Posterior vena cava (tissue), 2 donors: ENCODE data around the gene LRRC73. TPM values are rescaled to one million over a fixed set of nuclear protein-coding genes. Genes with fewer than 3 reads are reported as not detected.
"Not testable (repeated sequence)": the region's sequence is repeated elsewhere in the genome, so short reads cannot be mapped to it uniquely, and the experiment has no call there.

Source experiments
- DNase-seq: peaks from one replicate; pipeline ENCODE4 v3.0.0-alpha.2; 2020; ENCODE audit warnings: low spot score
- intact Hi-C, 2 donors: fragments of 100-400 bp; cut with DNase I; formaldehyde crosslinking; loops; one replicate each; pipeline versions ENCODE4 v1.14.1 to v1.14.2; 2022 to 2023
- long read RNA-seq, 2 donors: library from polyadenylated mRNA; unstranded; transcript quantifications; one replicate each; pipeline ENCODE4 v2.0.0, GENCODE V29; 2020 to 2021
- total RNA-seq, 2 donors: library from RNA; stranded (reverse); fragmentation: NEBNext Ultra II Directional; extraction: Animal tissue kit (Norgen Biotek cat#: 25700); gene quantifications; one replicate each; pipeline ENCODE4 v1.2.1, GENCODE V29; 2021
- donor health status: DM: yes; HTN: yes; CAD: no.
- donor health status: DM: yes; HTN: yes; CAD: no.

Gene LRRC73
- under 1 TPM; 0.69 to 0.90 TPM for total RNA-seq
- long read RNA-seq, donor 1 = 0 reads
- long read RNA-seq, donor 2 = 0 reads

GRCh38 chr6:43509984-43510826 is at the start of gene LRRC73:
Gene LRRC73 (minus strand): TSS chr6:43510346. CDS start chr6:43509785, 561 bp downstream.
- intact Hi-C loops = loop anchor here (5.0 to 10.0 kb wide), 4 partner anchors 53 to 248 kb away; partner anchors contain the start of gene DLK2 (in 1 of the 2)
- peak; percentile 96 for DNase-seq

GRCh38 chr6:43559328-43559727 is 49.2 kb upstream of the LRRC73 start:
- intact Hi-C loops = no loop called here
- DNase-seq = no peak

GRCh38 chr6:43557620-43558019 is 47.5 kb upstream of the LRRC73 start:
- DNase-seq, intact Hi-C loops: not testable (repeated sequence)

GRCh38 chr6:43547222-43547621 is 37.1 kb upstream of the LRRC73 start:
- DNase-seq = no peak
- intact Hi-C loops = no loop called here

- intact Hi-C loops = no loop called here
- no peak for DNase-seq
Observed at GRCh38 chr6:43544461-43544860, 34.3 kb upstream of the LRRC73 start.

GRCh38 chr6:43541774-43542471 is 31.8 kb upstream of the LRRC73 start:
- no peak for DNase-seq
- intact Hi-C loops = no loop called here

- intact Hi-C loops = no loop called here
- DNase-seq = no peak
Observed at GRCh38 chr6:43540507-43540906, 30.4 kb upstream of the LRRC73 start.

- DNase-seq, intact Hi-C loops: not testable (repeated sequence)
Observed at GRCh38 chr6:43539409-43539808, 29.3 kb upstream of the LRRC73 start.

GRCh38 chr6:43538986-43539385 is 28.8 kb upstream of the LRRC73 start:
- DNase-seq = not testable (repeated sequence)

GRCh38 chr6:43532201-43532600 is 22.1 kb upstream of the LRRC73 start:
- intact Hi-C loops = no loop called here
- DNase-seq = peak; percentile 15

More at GRCh38 chr6:43538986-43539385, 28.8 kb upstream of the LRRC73 start:
- intact Hi-C loops = not testable (repeated sequence)

- intact Hi-C loops = no loop called here
- DNase-seq = no peak
Observed at GRCh38 chr6:43524483-43524961, 14.4 kb upstream of the LRRC73 start.

- intact Hi-C loops = no loop called here
- no peak for DNase-seq
Observed at GRCh38 chr6:43523284-43523683, 13.1 kb upstream of the LRRC73 start.

- no peak for DNase-seq
- intact Hi-C loops = no loop called here
Observed at GRCh38 chr6:43522547-43523261, 12.6 kb upstream of the LRRC73 start.

- intact Hi-C loops = no loop called here
- DNase-seq = no peak
Observed at GRCh38 chr6:43521836-43522235, 11.7 kb upstream of the LRRC73 start.

GRCh38 chr6:43520097-43520496 is 10.0 kb upstream of the LRRC73 start:
- no peak for DNase-seq
- intact Hi-C loops = no loop called here

- intact Hi-C loops = no loop called here
Observed at GRCh38 chr6:43517505-43518357, 7.6 kb upstream of the LRRC73 start.

GRCh38 chr6:43516697-43517504 is 6.8 kb upstream of the LRRC73 start, which contains the start of the genes POLR1C and YIPF3:
Gene POLR1C (plus strand): TSS chr6:43517089. CDS start chr6:43517110, 21 bp downstream.
Gene YIPF3 (minus strand): TSS chr6:43516926. CDS start chr6:43516807, 119 bp downstream.
- intact Hi-C loops = no loop called here
- peak; percentile 99 for DNase-seq

More at GRCh38 chr6:43517505-43518357, 7.6 kb upstream of the LRRC73 start:
- DNase-seq = no peak

GRCh38 chr6:43516367-43516696 is 6.2 kb upstream of the LRRC73 start:
- intact Hi-C loops = no loop called here
- DNase-seq = peak; percentile 38
